Esophagus squamous epithelium (tissue), 4 donors: ENCODE measurements around the gene LEKR1.

Experiments
- CTCF ChIP-seq, 6 experiments: fragments of 450-650 bp in 4 of 6; fragments of 200-600 bp in 2 of 6; sonication (generic) in 2 of 6; IDR thresholded peaks; one replicate each; pipeline ENCODE4 v1.5.1; 2016 to 2019; ENCODE audit warnings: antibody characterized with exemption in 6 of 6, mild to moderate bottlenecking in 4 of 6, moderate library complexity in 4 of 6
- POLR2A ChIP-seq, 4 donors: fragments of 450-650 bp; IDR thresholded peaks; one replicate each; pipeline ENCODE4 v1.6.1; 2017; ENCODE audit warnings: antibody characterized with exemption in 4 of 4, mild to moderate bottlenecking in 4 of 4, moderate library complexity in 3 of 4

DNA sequence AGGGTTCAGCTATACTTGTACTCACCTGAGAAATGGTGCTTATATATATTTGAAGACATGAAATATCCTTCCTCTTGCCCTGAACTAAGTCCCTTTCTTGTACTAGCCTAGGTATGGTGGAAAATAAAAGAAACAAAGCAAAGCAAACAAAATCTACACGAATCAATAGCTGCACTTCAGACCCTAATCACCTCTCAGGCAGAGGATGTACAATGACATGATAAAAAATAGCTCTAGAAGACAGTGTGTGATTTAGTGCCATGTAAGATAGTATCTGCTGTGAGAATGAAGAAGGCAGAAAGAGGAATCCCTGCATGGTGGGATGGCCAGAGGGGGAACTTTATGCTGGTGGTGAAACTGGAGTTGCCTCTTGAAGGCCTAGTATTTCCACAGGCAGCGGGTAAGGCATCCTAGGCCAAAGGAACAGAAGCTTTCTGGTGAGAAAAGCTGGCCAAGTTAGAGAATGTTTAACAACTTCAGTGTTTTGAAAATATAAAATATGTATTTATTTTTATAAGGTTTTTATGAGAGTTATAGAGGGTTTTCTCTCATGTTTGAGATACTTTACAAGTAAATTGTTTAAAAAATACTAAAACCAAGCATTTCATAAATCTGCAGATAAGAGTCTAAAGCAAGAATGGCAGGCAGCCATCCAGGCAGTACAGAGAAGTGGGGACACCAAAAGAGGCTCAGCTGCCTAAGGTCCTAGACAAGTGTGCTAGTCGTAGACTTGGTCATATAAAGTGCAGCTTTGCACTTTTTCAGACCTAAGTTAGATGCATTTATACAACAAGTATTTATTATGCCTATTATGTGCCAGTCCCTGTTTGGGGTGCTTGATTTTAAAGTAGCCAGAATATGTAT, 14.9 kb downstream of the LEKR1 start:
- TF ChIP-seq POLR2A (IDR thresholded peaks at IDR 0.05) (no peak), CTCF (IDR thresholded peaks at IDR 0.05) (no peak)
